ENCODE data around the gene ARMC5. TPM values are rescaled to one million over a fixed set of nuclear protein-coding genes. Genes with fewer than 3 reads are reported as not detected.

Gene ARMC5
- total RNA-seq, 3 donors from 2014 or later = 8.3 to 9.9 (median 8.5) TPM

DNA sequence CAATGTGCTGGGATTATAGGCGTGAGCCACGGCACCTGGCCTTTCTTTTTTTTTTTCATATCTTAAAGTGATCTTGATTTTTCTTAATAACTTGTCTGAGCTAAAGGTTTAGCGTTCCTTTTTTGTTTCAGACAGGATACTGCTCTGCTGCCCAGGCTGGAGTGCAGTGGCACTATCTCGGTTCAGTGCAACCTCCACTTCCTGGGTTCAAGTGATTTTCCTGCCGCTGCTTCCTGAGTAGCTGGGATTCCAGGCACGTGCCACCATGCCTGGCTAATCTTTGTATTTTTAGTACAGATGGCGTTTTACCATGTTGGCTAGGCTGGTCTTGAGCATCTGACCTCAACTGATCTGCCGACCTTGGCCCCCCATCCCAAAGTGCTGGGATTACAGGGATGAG lies 44.9 kb downstream of the ARMC5 start:
- no peak for TF ChIP-seq CTCF (IDR thresholded peaks at IDR 0.05)
- ATAC-seq (no peak), DNase-seq (no peak)
- H3K4me3 ChIP-seq = no peak overlapping the region
- H3K36me3 ChIP-seq (ENCODE audit: low read depth) = no peaks in the 10 kb centered on the region
- no peaks in the 10 kb centered on the region for H3K9me3 ChIP-seq
- intact Hi-C loops (cut with DNase I, micrococcal nuclease) = no loop called here
- peaks cover 24% of the 10 kb centered on the region for H3K4me1 ChIP-seq (ENCODE audit: low read depth)

GRCh38 chr16:31505483-31505882 lies 46.2 kb downstream of the ARMC5 start:
- DNase-seq (no peak), ATAC-seq (no peak)
- Histone ChIP-seq H3K4me3 (no peak overlapping the region), H3K36me3 (ENCODE audit: low read depth) (no peaks in the 10 kb centered on the region), H3K4me1 (ENCODE audit: low read depth) (peaks cover 25% of the 10 kb centered on the region), H3K9me3 (no peaks in the 10 kb centered on the region)
- no peak for TF ChIP-seq CTCF (IDR thresholded peaks at IDR 0.05)
- intact Hi-C loops (cut with DNase I, micrococcal nuclease) = no loop called here

DNA sequence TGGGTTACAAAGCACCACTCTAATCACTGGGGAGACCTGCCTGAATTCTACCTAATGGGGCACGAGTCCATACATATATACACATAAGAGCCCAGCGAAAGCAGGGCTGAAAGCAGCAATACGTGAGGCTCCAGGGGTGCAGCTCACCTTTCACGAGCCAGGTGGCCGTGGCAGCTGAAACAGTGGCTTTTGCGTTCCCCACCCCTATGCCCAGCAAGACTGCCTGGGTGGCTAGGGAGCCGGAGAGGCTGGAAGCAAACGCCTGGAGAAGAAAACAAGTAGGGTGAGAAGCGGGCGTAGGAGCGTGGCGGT lies 48.3 kb downstream of the ARMC5 start:
- intact Hi-C loops (cut with DNase I, micrococcal nuclease) = no loop called here
- H3K36me3 ChIP-seq (ENCODE audit: low read depth) = no peaks in the 10 kb centered on the region
- H3K4me3 ChIP-seq = peak overlapping the region; percentile 100
- no peaks in the 10 kb centered on the region for H3K9me3 ChIP-seq
- no peak for TF ChIP-seq CTCF (IDR thresholded peaks at IDR 0.05)
- ATAC-seq (peak; percentile 34), DNase-seq (peak in 1 of 3 donors; percentile 42)
- peaks cover 25% of the 10 kb centered on the region for H3K4me1 ChIP-seq (ENCODE audit: low read depth)

- Histone ChIP-seq H3K4me1 (ENCODE audit: low read depth) (peaks cover 25% of the 10 kb centered on the region), H3K9me3 (no peaks in the 10 kb centered on the region), H3K36me3 (ENCODE audit: low read depth) (no peaks in the 10 kb centered on the region), H3K4me3 (peak within 1 kb of the TSS; percentile 100)
- DNase-seq = peak; percentile 94 to 95 (median 95)
- ATAC-seq = peak; percentile 99
- intact Hi-C loops (cut with DNase I, micrococcal nuclease) = no loop called here
- TF ChIP-seq CTCF (IDR thresholded peaks at IDR 0.05) = no peak
Observed at GRCh38 chr16:31507929-31508705, 48.8 kb downstream of the ARMC5 start, which contains the start of gene RUSF1. Gene RUSF1, minus strand, starts transcription at chr16:31508391. Its CDS starts 18 bp downstream, at chr16:31508373.

DNA sequence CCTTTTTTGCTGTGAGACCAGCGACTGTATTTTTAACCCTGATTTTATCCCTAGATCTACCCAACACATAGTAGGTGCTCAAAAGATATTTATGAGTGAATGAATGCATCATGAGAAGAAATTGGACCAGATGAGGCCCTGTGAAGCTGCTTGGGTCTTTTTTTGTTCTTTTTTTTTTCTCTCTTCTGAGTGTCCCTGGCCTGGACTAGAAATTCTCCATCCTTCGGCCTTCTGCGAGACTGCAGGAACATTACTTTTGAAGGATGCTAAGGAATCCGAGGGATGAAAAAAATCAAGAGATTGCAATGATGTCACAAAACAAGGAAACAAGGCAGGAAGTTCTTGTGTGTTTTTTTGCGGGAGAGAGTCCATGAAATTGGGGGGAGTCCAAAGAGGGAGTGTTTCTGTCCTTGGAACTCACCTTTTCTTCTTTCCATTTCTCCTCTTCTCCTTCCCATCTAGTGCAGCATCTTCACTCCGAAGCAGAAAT lies 49.5 kb downstream of the ARMC5 start:
- Histone ChIP-seq H3K36me3 (ENCODE audit: low read depth) (no peaks in the 10 kb centered on the region), H3K4me1 (ENCODE audit: low read depth) (peaks cover 25% of the 10 kb centered on the region), H3K4me3 (peak overlapping the region; percentile 100), H3K9me3 (no peaks in the 10 kb centered on the region)
- no peak for TF ChIP-seq CTCF (IDR thresholded peaks at IDR 0.05)
- intact Hi-C loops (cut with DNase I, micrococcal nuclease) = no loop called here
- peak; percentile 1 for ATAC-seq
- DNase-seq = no peak
